GM12878 (cell line): Measurements from ENCODE around the gene SCARB1.

Source experiments
- CEBPB ChIP-seq, 2 experiments: fragments of 150-350 bp in 1 of 2; IDR thresholded peaks; 2 replicates each; pipeline ENCODE4 v1.6.1; 2012 to 2014; ENCODE audit warnings: low read depth in 2 of 2, low read length in 2 of 2, borderline replicate concordance in 1 of 2, inconsistent platforms in 1 of 2
- POLR2A ChIP-seq: IDR thresholded peaks from 2 replicates; pipeline ENCODE4 v1.6.1; 2011; ENCODE audit warnings: low read depth, mild to moderate bottlenecking, low read length
- POLR2AphosphoS5 ChIP-seq: IDR thresholded peaks from 2 replicates; pipeline ENCODE4 v1.6.1; 2011; ENCODE audit warnings: mild to moderate bottlenecking, low read length, inconsistent platforms

DNA sequence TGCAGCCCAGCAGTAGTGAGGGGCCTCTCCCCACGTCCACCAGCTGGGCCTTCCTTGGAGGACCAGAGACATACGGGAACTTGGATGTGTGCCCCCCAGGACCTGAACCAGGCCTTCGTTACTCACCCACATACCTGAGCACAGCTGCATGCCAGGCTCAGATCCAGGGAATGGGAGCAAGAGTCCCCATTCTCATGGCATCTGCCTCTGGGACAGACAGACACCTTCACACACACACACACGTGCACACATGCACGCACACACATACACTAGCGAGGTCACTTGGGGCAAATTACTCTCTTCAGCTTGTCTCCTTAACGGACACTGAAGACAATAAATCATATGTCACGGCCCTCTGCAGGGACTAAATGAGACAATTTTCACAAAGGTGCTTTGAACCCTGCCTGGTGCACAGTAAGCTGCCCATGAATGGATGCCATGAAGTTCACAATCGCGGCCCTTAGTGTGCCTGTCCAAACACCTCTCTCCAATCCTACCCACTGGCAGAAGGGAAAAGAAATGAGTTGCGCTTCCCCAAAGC lies 5.7 kb downstream of the SCARB1 start:
- TF ChIP-seq POLR2AphosphoS5: no peak
- TF ChIP-seq CEBPB (IDR thresholded peaks at IDR 0.05; ENCODE audit: borderline replicate concordance in 1 of 2, low read depth in 2 of 2, low read length in 2 of 2): no peak
- peak; percentile 27; the same call in 1 of the 2 replicates for TF ChIP-seq POLR2A
